SKM-1 treated with dmso at 0.1 percent for 144 hours (cell line): ENCODE measurements around the gene NDST1.
A peak's percentile ranks its signal among the peaks of the same experiment; 100 is the strongest.

Experiments used
- DNase-seq: peaks from one replicate; lab custom pipeline; 2025; ENCODE audit not compliant: unreplicated experiment; lab: John Stamatoyannopoulos, UW

NDST1 gene

DNA sequence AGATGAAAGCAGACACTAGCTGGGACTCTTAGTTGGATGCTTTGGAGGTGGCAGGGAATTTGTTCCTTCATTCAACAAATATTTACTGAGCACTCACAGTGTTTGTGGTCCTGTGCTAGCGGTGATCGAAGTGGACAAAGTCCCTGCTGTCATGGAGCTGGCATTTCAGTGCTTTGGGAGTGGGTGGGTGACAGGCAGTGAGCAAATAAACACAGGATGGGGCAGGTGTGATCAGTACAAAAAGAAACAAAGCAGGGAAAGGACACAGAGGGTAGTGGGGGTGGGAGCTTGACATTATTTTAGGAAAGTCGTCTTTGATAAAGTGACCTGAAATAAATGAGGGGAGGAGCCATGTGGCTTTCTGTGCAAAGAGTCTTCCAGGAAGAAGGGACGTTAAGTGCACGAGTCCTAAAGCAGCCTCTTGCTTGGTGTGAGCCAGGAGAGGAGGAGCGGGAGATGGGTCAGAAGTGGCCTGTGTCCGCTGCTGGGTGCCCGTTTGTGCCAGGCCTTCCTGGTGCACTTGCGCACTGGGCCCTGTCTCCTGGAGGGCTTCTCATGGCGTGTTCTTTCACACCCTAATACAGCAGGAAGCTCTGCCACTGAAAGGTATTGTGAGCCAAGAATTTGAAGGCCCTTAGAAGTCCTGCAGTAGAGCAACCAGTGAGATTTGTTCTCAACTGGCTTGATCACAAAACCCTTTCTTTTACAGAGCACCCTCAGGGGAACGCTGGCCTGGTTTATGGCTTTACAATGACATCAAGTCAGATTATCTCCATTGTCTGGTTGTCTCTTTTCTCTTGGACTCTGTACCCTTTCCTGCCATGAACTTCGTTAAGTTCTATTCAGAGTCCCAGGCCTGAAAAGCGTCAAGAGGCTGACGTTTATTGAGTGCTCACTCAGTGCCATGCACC, 14.8 kb downstream of the NDST1 start:
- DNase-seq: no peak

DNA sequence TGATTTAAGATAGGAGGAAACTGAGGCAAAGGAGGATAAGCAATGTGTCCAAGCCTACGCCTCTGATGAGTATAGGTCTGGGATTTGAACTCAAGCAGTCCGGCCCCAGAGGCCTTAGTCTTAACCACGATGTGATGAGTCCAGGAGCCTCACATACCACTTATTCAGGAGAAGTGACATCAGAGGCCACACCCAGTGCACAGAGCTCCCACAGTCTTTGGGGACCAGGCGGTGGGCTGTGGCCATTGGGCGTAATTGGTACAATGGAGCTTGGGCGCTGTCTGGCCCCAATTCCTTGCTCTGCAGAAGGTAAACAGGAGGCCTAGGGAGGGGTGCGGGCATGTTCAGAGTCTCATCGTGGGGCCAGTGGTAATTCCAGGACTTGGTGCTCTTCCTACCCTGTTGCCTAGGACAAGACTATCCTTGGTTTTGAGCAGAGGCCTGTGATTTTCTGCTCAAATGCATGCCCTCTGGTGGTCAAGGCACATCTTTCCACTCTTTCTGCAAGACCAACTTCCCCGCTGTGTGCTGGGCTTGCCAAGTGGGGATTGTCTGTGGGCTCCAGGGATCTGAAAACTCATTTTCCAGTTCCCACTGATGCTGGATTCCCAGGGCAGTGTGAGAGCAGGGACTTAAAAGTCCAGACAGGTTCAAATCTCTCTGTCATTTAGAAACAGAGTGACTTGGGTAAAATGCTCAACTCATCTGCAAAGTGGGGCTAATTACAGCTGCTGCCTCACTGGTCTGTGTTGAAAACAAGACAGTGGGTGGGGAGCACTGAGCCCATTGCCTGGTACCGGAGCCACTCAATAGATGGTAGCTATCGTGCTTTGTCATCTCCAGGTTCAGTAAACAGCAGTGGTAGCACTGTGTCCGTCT, 15.8 kb downstream of the NDST1 start:
- peak; percentile 42 for DNase-seq

DNA sequence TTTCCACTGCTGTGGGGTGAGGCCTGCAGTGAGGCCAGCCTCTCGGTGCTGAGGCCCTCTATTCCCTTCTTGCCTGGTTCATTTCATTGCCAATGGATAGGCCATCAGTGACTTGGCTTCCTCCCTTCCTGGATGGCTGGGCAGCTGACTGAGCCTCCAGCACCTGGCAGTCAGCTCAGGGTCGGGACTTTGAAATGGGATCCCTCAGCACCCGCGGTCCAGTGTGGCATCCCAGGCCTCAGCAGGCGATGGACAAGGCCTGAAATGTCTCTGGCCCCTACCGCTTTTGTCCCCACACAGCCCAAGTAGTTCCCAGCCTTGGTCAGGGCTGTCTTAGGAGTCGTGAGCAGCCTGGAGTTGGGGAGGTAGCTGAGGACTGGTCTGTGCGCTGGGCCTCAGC, 17.2 kb downstream of the NDST1 start:
- DNase-seq: no peak

DNA sequence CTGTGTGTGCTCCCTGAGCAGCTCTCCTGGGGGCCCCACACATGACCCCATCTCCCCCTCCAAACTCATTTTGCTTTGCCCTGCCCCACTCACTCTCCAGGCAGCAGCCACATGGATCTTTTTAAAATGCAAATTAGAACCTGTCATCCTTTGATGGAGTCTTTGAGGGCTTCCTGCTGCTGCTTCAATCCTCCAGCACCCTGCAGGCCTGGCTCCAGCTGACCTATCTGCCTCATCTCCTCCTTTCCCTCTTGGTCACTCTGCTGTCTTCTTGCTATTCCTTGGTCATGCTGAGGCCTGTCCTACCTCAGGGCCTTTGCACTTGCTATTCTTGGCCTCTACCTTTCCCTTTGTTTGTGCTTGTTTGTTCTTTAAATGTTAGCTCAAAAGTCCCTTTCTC, 17.9 kb downstream of the NDST1 start:
- no peak for DNase-seq

DNA sequence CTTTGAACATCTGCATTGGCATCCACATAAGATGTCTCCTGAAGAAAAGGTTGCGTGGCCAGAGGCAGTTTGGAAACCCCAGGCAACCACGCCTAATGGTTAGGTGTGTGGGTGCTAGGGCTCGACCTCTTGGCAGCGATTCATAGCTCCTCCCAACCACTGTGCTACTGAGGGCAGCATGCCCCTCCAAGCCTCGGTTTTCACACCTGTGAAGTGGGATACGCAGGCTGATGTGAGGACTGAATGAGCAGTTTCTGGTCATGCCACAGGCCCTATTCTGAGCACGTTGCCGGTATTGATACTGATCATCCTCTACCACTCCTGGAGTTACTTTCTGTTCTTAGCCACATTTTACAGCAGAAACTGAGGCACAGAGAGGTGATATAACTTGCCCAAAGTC, 19.1 kb downstream of the NDST1 start:
- DNase-seq: no peak

DNA sequence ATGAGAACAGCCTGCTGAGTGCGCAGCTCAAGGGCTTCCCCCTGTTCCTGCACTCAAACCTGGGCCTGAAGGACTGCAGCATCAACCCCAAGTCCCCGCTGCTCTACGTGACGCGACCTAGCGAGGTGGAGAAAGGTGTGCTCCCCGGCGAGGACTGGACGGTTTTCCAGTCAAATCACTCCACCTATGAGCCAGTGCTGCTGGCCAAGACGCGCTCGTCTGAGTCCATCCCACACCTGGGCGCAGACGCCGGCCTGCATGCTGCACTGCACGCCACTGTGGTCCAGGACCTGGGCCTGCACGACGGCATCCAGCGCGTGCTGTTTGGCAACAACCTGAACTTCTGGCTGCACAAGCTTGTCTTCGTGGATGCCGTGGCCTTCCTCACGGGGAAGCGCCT, 19.9 kb downstream of the NDST1 start:
- DNase-seq: no peak

DNA sequence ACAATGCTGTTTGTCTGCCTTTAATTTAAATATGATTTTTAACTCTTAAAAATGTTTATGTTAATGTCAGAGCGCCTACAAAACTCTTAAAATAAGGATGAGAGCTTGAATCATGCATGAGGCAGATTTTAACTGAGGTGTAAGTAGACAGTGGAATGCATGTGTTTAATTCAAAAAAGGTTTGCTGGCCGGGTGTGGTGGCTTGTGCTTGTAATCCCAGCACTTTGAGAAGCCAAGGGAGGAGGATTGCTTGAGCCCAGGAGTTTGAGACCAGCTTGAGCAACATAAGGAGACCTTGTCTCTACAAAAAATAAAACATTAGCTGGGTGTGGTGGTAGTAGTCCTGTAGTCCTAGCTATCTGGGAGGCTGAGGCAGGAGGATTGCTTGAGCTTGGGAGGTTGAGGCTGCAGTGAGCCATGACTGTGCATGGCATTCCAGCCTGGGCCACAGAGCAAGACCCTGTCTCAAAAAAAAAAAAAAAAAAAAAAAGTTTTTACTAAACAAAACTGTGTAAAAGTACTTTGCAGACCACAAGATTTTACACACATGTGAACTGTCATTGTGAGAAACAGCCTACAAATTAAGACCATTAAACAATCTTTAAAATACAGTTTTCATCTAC, 21.1 kb downstream of the NDST1 start:
- no peak for DNase-seq

DNA sequence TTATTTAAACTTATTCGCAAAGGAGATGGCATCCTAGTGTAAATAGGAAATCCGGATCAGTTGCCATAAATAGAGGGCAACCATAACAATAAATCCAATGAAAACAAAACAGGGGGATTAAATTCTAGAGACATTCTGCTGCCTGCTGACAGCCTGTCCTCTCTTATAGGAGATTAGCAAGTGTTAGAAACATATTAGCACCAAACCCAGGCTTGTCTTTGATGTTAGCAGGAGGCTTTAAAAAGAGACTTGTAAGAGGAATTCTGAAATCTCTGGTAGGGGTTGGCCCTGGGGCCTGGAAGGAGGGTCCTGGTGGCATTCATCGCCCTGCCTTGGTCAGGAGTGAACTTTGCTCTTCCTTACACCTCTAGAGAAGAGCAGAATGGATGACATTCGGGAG, 21.6 kb downstream of the NDST1 start:
- no peak for DNase-seq

DNA sequence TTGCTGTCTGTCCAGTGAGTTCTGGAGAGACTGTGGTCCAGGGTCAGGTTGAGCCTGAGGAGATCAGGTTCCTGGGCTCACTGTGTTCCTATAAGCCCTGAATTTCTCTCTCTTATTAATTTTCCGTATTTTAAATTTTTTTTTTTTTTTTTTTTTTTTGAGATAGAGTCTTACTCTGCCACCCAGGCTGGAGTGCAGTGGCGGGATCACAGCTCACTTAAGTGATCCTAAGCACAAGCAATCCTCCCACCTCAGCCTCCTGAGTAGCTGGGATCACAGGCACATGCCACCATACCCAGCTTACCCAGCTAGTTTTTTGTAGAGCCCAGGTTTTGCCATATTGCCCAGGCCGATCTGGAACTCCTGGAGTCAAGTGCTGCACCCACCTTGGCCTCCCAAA, 22.5 kb downstream of the NDST1 start:
- DNase-seq: no peak

DNA sequence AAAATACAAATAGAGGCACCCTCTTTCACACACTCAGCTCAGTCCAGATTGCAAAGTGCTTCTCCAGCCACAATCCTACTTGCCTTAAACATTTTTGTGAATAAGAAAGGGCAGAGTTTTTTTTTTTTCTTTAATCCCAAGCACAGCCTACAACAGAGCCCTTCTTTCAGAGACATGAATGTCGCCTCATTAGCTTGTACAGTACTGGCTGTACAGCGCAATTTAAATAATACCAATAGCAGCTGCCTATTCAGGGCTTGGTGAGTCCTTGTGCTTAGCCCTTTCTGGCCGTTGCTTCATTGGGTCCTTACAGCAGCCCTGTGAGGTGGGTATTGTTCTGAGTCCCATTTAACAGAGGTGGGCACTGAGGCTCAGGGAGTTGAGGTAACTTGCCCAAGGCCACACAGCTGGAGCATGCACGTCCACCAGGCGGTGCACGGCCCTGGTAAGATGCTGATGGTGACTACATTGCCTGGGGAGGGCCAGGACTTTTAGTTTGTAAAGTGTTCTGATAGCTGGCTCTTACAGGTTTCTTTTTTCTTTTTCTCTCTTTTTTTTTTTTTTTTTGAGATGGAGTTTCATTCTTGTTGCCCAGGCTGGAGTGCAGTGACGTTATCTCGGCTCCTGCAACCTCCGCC, 23.1 kb downstream of the NDST1 start:
- no peak for DNase-seq

DNA sequence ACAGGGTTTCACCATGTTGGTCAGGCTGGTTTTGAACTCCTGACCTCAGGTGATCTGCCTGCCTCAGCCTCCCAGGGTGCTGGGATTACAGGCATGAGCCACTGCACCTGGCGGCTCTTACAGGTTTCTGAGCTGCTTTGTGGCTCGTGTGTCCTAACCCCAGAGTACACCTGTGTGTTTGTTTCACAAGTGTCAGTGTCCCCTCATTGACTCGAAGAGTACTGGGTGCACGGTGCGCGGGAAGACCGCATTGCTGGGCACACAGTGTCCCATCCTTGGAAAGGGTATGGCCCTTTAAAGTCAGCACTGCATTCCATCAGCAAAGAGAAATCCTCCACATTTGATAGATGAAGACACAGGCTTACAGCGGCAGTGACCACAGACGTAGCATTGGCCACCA, 23.8 kb downstream of the NDST1 start:
- no peak for DNase-seq

DNA sequence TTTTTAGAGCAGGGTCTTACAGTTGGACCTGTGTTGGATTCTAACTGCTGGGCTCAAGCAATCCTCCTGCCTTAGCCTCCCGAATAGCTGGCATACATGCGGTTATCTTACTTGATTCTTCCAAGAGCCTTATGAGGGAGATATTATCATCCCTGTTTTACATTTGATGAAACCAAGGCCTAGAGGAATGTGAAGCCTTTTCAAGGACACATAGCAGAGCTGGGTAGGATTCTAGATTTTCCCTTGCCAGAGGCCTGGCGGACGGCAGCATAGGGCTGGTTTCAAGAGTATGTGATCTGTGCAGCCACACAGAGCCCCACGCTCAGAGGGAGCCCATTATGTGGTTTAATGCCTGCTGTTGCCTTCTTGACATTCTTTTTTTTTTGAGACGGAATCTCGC, 24.2 kb downstream of the NDST1 start:
- DNase-seq: no peak

DNA sequence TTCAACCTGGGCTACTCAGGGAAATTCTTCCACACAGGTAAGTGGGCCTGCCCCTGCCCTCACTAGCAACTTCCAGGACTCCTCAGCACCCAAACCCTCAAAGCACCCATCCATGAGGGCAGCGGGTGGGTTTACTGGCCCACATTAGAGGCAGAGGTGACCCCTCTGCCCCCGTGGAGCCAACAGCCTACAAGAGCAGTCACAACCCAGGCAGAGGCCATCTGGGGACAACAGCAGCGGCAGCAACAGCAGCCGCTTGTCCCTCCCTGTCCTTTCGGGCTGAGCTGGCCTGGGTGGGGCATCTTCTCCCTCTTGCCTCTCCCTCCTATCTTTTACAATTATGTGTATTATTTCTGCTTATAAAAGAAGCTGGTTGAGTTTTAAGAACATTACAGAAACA, 25.1 kb downstream of the NDST1 start:
- no peak for DNase-seq

DNA sequence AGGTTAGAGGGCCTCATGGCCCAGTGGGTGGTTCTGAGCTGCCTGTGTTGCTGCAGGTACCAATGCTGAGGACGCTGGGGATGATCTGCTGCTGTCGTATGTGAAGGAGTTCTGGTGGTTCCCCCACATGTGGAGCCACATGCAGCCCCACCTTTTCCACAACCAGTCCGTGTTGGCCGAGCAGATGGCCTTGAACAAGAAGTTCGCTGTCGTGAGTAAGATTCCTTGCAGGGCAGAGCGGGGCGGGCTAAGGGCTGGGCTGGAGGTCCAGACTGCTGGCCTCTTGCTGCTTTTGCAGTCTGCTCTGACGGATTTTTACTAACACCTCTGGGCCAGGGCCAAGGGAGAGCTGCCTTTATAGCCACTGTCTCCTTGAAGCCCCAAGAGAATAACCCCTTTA, 26.9 kb downstream of the NDST1 start:
- no peak for DNase-seq

DNA sequence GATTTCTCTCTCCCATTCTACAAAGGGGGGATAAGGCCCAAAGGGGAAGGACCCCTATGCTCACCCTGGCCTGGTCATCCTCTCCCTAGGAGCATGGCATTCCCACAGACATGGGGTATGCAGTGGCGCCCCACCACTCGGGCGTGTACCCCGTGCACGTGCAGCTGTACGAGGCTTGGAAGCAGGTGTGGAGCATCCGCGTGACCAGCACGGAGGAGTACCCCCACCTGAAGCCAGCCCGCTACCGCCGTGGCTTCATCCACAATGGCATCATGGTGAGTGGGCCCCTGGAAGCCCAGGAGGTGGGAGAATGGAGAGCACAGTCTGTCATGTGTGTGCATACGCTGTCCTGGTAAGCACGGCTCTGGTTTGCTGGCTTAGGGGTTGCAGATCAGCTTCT, 27.7 kb downstream of the NDST1 start:
- DNase-seq: no peak

DNA sequence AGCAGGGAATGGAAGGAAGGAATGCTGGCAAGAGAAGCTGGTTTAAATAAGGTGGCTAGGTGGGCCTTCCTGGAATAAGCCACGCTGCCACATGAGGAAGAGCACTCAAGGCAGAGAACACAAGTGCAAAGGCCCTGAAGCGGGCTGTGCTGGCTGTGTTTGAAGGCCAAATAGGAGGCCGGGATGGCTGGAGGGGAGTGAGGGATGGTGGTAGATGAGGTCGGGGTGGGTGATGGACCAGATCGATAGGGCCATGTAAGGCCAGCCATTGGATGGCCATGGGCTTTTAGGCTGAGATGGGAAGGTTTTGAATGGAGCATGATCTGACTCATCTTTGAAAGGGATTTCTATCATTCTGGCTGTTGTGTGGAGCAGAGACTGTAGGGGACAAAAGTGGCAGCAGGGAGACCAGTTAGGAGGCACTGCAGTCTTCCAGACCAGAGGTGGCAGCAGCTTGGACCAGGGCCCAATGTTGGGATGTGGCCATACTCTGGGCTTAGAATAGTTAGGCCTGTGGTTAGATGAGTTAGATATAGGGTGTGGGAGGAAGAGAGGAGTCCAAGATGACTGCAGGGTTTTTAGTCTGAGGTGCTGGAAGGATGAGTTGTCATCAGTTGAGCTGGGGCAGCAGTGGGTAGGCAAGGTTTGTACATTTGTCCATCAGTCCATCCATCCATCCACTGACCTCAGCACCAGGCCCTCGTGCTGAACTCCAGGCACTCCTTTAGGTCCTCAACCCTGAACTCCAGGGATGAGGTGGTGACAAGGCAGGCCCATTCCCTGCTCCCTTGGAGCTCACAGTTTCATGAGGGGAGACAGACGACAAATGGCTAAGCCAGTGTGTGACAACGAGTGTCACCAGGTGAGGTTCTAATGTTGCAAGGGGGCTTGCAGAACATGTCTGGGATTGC, 30.3 kb downstream of the NDST1 start:
- DNase-seq: no peak

DNA sequence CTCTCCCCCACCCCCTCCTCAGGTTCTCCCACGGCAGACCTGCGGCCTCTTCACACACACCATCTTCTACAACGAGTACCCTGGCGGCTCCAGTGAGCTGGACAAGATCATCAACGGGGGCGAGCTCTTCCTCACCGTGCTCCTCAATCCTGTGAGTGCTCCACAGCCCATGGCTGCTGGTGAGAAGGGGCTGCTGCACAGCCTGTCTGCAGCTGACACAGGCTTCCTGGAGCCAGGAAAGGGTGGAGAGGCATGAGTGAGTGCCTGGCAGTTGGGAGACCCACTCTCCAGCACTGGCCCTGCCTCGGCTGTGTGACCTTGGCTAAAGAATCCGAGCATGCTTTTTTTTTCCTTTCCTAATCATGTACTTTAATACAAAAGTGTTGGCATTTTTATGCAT, 31.3 kb downstream of the NDST1 start:
- DNase-seq: no peak

DNA sequence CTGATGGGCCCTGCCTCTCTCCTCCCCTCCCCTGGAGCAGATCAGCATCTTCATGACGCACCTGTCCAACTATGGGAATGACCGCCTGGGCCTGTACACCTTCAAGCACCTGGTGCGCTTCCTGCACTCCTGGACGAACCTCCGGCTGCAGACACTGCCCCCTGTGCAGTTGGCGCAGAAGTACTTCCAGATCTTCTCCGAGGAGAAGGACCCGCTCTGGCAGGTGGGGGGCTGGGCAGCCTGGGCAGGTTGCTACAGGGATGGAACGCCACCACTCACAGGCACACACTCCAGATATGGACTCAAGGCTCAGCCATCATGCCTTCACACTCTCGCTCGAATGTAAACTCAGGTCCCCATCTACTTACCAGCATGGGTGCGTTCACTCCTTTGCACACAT, 32.1 kb downstream of the NDST1 start:
- no peak for DNase-seq

DNA sequence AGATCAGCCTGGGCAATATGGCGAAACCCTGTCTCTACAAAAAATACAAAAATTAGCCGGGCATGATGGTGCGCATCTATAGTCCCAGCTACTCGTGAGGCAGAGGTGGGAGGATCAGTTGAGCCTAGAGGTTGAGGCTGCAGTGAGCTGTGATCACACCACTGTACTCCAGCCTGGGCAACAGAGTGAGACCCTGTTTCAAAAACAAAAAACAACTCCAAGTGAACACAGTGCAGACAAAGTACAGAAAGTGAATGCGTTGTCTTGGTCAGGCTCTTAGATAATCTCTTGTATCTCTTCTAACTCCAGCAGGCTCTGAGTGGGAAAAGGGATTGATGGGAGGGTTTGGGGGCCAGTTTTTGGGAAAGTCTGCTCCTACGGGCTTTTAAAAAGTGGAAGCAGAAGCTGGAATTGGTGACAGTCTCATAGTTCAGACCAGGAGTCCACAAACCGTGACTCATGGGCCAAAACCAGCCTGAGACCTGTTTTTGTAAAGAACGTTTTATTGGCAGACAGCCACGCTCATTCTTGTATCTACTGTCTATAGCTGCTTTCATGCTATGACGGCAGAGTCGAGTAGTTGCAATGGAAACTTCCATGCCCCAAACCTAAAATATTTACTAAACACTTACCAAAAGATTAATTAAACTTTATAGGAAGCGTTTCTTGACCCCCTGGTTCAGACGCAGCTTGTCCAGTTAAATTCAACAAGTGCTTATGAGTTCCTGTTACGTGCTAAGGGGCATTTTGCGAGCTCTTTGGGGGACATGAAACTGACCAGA, 32.9 kb downstream of the NDST1 start:
- DNase-seq: no peak

DNA sequence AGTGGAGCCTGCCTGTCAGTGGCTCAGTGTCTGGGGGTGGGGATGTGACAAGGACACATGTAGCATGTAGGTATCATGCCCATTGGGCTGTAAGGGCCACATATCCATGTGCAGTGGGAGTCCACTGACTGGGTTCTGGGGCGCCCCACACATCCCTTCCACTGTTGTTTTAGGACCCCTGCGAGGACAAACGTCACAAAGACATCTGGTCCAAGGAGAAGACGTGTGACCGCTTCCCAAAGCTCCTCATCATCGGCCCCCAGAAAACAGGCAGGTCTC, 33.4 kb downstream of the NDST1 start:
- DNase-seq: no peak
